Sigmoid colon (tissue), 4 donors: ENCODE results near the gene ABCF3.

Experiments used
- CTCF ChIP-seq, 4 experiments: fragments of 450-650 bp in 3 of 4; fragments of 200-600 bp in 1 of 4; IDR thresholded peaks; one replicate each; pipeline ENCODE4 v1.5.1; 2016 to 2019; ENCODE audit warnings: antibody characterized with exemption in 4 of 4, mild to moderate bottlenecking in 3 of 4, moderate library complexity in 2 of 4
- EP300 ChIP-seq, 4 donors: sonication (generic); formaldehyde crosslinking; IDR thresholded peaks; one replicate each; pipeline ENCODE4 v1.6.1; 2017; ENCODE audit warnings: antibody characterized with exemption in 4 of 4

GRCh38 chr3:184154885-184155643 lies 30.9 kb upstream of the ABCF3 start, which contains the start of gene DVL3:
- TF ChIP-seq CTCF (IDR thresholded peaks at IDR 0.05) (no peak), EP300 (IDR thresholded peaks at IDR 0.05) (no peak)
